Liver (tissue), 9 donors: ENCODE data around the gene TDRD5. TPM values are rescaled to one million over a fixed set of nuclear protein-coding genes. Genes with fewer than 3 reads are reported as not detected.

Source experiments
- DNase-seq: peaks from one replicate; pipeline ENCODE4 v3.0.0-alpha.2; 2017; ENCODE audit warnings: low spot score
- H3K27ac ChIP-seq, 2 donors: one replicate each; pipeline ENCODE4 v1.7.0; 2013; ENCODE audit warnings: inconsistent platforms in 2 of 2, low read length in 2 of 2, control low read depth in 1 of 2, low read depth in 1 of 2, mild to moderate bottlenecking in 1 of 2
- H3K27me3 ChIP-seq, 4 donors: one replicate each; pipeline versions ENCODE4 v1.6.1 to v1.7.0; 2013; ENCODE audit warnings: low read length in 3 of 4, inconsistent platforms in 1 of 4, mild to moderate bottlenecking in 1 of 4, moderate library complexity in 1 of 4; ENCODE audit not compliant: control insufficient read depth in 4 of 4, insufficient read depth in 4 of 4
- H3K36me3 ChIP-seq, 4 donors: one replicate each; pipeline versions ENCODE4 v1.6.1 to v1.7.0; 2013; ENCODE audit warnings: low read length in 3 of 4, mild to moderate bottlenecking in 3 of 4, low read depth in 1 of 4, moderate library complexity in 1 of 4; ENCODE audit not compliant: control insufficient read depth in 4 of 4, insufficient read depth in 3 of 4
- H3K4me1 ChIP-seq, 4 donors: one replicate each; pipeline versions ENCODE4 v1.6.1 to v1.7.0; 2013; ENCODE audit warnings: low read length in 3 of 4, mild to moderate bottlenecking in 3 of 4, moderate library complexity in 1 of 4; ENCODE audit not compliant: control insufficient read depth in 4 of 4, insufficient read depth in 4 of 4
- H3K4me3 ChIP-seq, 3 donors: one replicate each; pipeline versions ENCODE4 v1.6.1 to v1.7.0; 2013; ENCODE audit warnings: low read length in 3 of 3, control low read depth in 1 of 3, low read depth in 1 of 3, mild to moderate bottlenecking in 1 of 3
- H3K9ac ChIP-seq, 2 donors: one replicate each; pipeline ENCODE4 v1.7.0; 2013; ENCODE audit warnings: low read length in 2 of 2, mild to moderate bottlenecking in 2 of 2, moderate library complexity in 2 of 2, control low read depth in 1 of 2, low read depth in 1 of 2
- H3K9me3 ChIP-seq, 4 donors: one replicate each; pipeline versions ENCODE4 v1.6.1 to v1.7.0; 2013; ENCODE audit warnings: low read length in 3 of 4; ENCODE audit not compliant: control insufficient read depth in 4 of 4
- EGR1 ChIP-seq, 2 donors: IDR thresholded peaks; 2 replicates each; pipeline ENCODE4 v1.6.1; 2016 to 2018; ENCODE audit warnings: antibody characterized with exemption in 2 of 2, low read depth in 2 of 2
- FOXA1 ChIP-seq: IDR thresholded peaks from 2 replicates; pipeline ENCODE4 v1.6.1; 2016; ENCODE audit warnings: antibody characterized with exemption
- FOXA2 ChIP-seq: IDR thresholded peaks from 2 replicates; pipeline ENCODE4 v1.6.1; 2016; ENCODE audit warnings: antibody characterized with exemption
- GABPA ChIP-seq, 2 donors: IDR thresholded peaks in 1 of 2; conservative IDR thresholded peaks in 1 of 2; 2 replicates each; pipeline ENCODE4 v1.6.1; 2016; ENCODE audit warnings: antibody characterized with exemption in 2 of 2, mild to moderate bottlenecking in 1 of 2, moderate library complexity in 1 of 2
- HNF4A ChIP-seq, 2 donors: conservative IDR thresholded peaks; 2 replicates each; pipeline ENCODE4 v1.6.1; 2016; ENCODE audit warnings: antibody characterized with exemption in 2 of 2, mild to moderate bottlenecking in 2 of 2
- HNF4G ChIP-seq: IDR thresholded peaks from 2 replicates; pipeline ENCODE4 v1.6.1; 2016; ENCODE audit warnings: antibody characterized with exemption
- NR2F2 ChIP-seq: IDR thresholded peaks from 2 replicates; pipeline ENCODE4 v1.6.1; 2016; ENCODE audit warnings: antibody characterized with exemption
- RAD21 ChIP-seq, 2 donors: IDR thresholded peaks; 2 replicates each; pipeline ENCODE4 v1.6.1; 2016; ENCODE audit warnings: antibody characterized with exemption in 2 of 2, mild to moderate bottlenecking in 2 of 2
- RXRA ChIP-seq, 2 donors: IDR thresholded peaks; 2 replicates each; pipeline ENCODE4 v1.6.1; 2017 to 2018; ENCODE audit warnings: antibody characterized with exemption in 2 of 2, mild to moderate bottlenecking in 1 of 2
- SP1 ChIP-seq: IDR thresholded peaks from 2 replicates; pipeline ENCODE4 v1.6.1; 2018; ENCODE audit warnings: antibody characterized with exemption, mild to moderate bottlenecking
- YY1 ChIP-seq: IDR thresholded peaks from 2 replicates; pipeline ENCODE4 v1.6.1; 2016; ENCODE audit warnings: antibody characterized with exemption, mild to moderate bottlenecking
- WGBS: extraction: QIAGEN DNeasy Blood & Tissue Kit; methylation state at CpG from one replicate; pipeline ENCODE4 v1.1.7; 2013; 5-methylcytosine and 5-hydroxymethylcytosine counted together
- polyA plus RNA-seq, 2 donors: library from polyadenylated mRNA; stranded (reverse) in 1 of 2; unstranded in 1 of 2; fragments of 200-250 nt in 1 of 2; fragments of >200 nt in 1 of 2; fragmentation: Nextera tagmentation in 1 of 2; extraction: Ambion mirVana in 1 of 2; gene quantifications; one replicate each; pipeline versions ENCODE4 v1.2.1 to v1.2.3, GENCODE V29; 2013 to 2015
- total RNA-seq, 2 donors: library from RNA; depleted of rRNA; stranded (reverse); fragments of >200 nt; gene quantifications; one replicate each; pipeline ENCODE4 v1.2.3, GENCODE V29; 2014
- TF ChIP-seq, protein P1 (sequence below): IDR thresholded peaks from 2 replicates; pipeline ENCODE4 v1.6.1; 2016; ENCODE audit warnings: antibody characterized with exemption
- TF ChIP-seq, protein P2 (sequence below): IDR thresholded peaks from 2 replicates; pipeline ENCODE4 v1.6.1; 2016; ENCODE audit warnings: antibody characterized with exemption
- TF ChIP-seq, protein P3 (sequence below): IDR thresholded peaks from 2 replicates; pipeline ENCODE4 v1.6.1; 2016; ENCODE audit warnings: antibody characterized with exemption
- TF ChIP-seq, protein P4 (sequence below): IDR thresholded peaks from 2 replicates; pipeline ENCODE4 v1.6.1; 2016; ENCODE audit warnings: antibody characterized with exemption, mild to moderate bottlenecking
- TF ChIP-seq, protein P5 (sequence below): fragments of 150-350 bp; IDR thresholded peaks from 2 replicates; pipeline ENCODE4 v1.5.1; 2017; ENCODE audit warnings: improper control_type of control experiment, low read depth, low read length; ENCODE audit not compliant: missing input control
- donor health status: healthy.
- donor health status: healthy.
- donor health status: healthy.
- donor health status: healthy.
- donor health status: healthy.

TDRD5 gene
- total and polyA plus RNA-seq, 4 donors = not detected

DNA sequence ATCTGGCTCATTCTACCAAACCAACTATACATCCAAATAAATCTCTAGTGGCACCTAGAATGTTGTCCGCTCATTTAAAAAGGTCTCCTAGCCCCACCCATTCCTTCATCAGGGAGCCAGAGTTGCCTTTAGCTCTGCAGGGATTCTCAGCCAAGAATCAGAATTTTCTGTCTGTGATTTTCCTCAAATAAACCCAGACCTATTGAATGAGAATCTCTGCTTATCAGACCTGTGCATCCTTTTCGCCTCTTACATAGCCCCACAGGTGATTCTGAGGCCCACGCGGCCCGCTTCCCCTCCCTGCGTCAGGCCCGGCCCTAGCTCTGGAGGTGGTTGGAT, 410 bp upstream of the TDRD5 start (continued):
- TF ChIP-seq, protein P1, sequence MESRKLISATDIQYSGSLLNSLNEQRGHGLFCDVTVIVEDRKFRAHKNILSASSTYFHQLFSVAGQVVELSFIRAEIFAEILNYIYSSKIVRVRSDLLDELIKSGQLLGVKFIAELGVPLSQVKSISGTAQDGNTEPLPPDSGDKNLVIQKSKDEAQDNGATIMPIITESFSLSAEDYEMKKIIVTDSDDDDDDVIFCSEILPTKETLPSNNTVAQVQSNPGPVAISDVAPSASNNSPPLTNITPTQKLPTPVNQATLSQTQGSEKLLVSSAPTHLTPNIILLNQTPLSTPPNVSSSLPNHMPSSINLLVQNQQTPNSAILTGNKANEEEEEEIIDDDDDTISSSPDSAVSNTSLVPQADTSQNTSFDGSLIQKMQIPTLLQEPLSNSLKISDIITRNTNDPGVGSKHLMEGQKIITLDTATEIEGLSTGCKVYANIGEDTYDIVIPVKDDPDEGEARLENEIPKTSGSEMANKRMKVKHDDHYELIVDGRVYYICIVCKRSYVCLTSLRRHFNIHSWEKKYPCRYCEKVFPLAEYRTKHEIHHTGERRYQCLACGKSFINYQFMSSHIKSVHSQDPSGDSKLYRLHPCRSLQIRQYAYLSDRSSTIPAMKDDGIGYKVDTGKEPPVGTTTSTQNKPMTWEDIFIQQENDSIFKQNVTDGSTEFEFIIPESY = no peak
- TF ChIP-seq FOXA1 (no peak), RAD21 (IDR thresholded peaks at IDR 0.05) (no peak), SP1 (no peak), RXRA (IDR thresholded peaks at IDR 0.05) (no peak), HNF4A (conservative IDR thresholded peaks at IDR 0.05) (no peak), YY1 (no peak), FOXA2 (no peak)
- TF ChIP-seq, protein P2, sequence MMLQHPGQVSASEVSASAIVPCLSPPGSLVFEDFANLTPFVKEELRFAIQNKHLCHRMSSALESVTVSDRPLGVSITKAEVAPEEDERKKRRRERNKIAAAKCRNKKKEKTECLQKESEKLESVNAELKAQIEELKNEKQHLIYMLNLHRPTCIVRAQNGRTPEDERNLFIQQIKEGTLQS = no peak

DNA sequence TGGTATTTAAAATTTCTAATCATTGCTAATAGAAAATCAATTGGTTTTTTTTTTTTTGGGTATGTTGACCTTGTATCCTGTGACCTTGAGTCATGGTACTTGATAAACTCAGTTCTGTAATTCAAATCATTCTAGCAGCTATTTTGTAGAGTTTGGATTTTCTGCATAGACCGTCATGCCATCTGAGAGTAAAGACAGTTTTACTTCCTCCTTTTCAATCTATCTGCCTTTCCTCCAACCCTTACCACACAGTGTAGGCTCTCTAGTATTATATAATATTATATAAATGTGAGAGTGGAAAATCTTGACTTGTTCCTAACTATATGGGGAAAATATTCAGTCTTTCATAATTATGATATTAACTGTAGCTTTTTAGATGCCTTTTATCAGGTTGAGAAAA, 7.0 kb downstream of the TDRD5 start:
- Histone ChIP-seq H3K36me3 (no peaks in the 10 kb centered on the region), H3K4me1 (no peaks in the 10 kb centered on the region), H3K27me3 (peaks cover 0 to 6% (median 2%) of the 10 kb centered on the region in 4 donors), H3K9ac (no peak overlapping the region), H3K4me3 (no peak overlapping the region), H3K9me3 (peaks cover 0 to 5% (median 0%) of the 10 kb centered on the region in 4 donors), H3K27ac (no peak overlapping the region)
- WGBS = 70% methylated on average over 1 of the region's 1 CpG
- DNase-seq = no peak
- TF ChIP-seq, protein P3, sequence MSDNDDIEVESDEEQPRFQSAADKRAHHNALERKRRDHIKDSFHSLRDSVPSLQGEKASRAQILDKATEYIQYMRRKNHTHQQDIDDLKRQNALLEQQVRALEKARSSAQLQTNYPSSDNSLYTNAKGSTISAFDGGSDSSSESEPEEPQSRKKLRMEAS = no peak
- TF ChIP-seq, protein P1 = no peak

DNA sequence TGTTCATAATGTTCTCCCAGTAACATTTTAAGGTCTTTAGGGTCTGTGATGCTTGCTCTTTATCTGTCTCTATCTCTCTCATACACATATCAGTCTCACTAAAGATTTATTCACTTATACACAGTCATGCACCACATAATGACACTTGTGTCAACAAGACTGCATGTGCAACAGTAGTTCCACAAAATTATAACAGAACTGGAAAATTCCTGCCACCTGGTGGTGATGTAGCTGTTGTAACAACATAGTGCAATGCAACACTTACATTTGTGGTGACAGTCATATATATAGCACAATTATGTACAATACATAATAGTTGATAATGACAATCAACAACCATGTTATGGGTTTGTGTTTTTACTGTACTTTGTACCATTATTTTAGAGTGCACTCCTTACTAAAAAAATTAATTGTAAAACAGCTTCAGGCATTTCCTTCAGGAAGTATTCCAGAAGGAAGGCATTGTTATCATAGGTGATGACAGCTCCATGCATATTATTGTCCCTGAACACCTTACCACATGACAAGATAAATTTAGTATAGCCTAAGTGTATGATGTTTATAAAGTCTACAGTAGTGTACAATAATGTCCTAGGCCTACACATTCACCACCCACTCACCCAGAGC, 8.1 kb downstream of the TDRD5 start:
- Histone ChIP-seq H3K36me3 (no peaks in the 10 kb centered on the region), H3K9me3 (peaks cover 0 to 5% (median 0%) of the 10 kb centered on the region in 4 donors), H3K4me1 (no peaks in the 10 kb centered on the region), H3K9ac (no peak overlapping the region), H3K27ac (no peak overlapping the region), H3K27me3 (peaks cover 0 to 5% (median 1%) of the 10 kb centered on the region in 4 donors), H3K4me3 (no peak overlapping the region)
- TF ChIP-seq NR2F2 (no peak), FOXA2 (peak; percentile 80), SP1 (no peak), GABPA (IDR thresholded peaks at IDR 0.05 in 1 of 2, conservative IDR thresholded peaks at IDR 0.05 in 1 of 2) (no peak), HNF4G (no peak), RAD21 (IDR thresholded peaks at IDR 0.05) (peak; percentile 62 to 68), FOXA1 (peak; percentile 29), EGR1 (IDR thresholded peaks at IDR 0.05; ENCODE audit: low read depth in 2 of 2) (no peak)
- TF ChIP-seq, protein P4, sequence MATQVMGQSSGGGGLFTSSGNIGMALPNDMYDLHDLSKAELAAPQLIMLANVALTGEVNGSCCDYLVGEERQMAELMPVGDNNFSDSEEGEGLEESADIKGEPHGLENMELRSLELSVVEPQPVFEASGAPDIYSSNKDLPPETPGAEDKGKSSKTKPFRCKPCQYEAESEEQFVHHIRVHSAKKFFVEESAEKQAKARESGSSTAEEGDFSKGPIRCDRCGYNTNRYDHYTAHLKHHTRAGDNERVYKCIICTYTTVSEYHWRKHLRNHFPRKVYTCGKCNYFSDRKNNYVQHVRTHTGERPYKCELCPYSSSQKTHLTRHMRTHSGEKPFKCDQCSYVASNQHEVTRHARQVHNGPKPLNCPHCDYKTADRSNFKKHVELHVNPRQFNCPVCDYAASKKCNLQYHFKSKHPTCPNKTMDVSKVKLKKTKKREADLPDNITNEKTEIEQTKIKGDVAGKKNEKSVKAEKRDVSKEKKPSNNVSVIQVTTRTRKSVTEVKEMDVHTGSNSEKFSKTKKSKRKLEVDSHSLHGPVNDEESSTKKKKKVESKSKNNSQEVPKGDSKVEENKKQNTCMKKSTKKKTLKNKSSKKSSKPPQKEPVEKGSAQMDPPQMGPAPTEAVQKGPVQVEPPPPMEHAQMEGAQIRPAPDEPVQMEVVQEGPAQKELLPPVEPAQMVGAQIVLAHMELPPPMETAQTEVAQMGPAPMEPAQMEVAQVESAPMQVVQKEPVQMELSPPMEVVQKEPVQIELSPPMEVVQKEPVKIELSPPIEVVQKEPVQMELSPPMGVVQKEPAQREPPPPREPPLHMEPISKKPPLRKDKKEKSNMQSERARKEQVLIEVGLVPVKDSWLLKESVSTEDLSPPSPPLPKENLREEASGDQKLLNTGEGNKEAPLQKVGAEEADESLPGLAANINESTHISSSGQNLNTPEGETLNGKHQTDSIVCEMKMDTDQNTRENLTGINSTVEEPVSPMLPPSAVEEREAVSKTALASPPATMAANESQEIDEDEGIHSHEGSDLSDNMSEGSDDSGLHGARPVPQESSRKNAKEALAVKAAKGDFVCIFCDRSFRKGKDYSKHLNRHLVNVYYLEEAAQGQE = no peak
- TF ChIP-seq, protein P5, sequence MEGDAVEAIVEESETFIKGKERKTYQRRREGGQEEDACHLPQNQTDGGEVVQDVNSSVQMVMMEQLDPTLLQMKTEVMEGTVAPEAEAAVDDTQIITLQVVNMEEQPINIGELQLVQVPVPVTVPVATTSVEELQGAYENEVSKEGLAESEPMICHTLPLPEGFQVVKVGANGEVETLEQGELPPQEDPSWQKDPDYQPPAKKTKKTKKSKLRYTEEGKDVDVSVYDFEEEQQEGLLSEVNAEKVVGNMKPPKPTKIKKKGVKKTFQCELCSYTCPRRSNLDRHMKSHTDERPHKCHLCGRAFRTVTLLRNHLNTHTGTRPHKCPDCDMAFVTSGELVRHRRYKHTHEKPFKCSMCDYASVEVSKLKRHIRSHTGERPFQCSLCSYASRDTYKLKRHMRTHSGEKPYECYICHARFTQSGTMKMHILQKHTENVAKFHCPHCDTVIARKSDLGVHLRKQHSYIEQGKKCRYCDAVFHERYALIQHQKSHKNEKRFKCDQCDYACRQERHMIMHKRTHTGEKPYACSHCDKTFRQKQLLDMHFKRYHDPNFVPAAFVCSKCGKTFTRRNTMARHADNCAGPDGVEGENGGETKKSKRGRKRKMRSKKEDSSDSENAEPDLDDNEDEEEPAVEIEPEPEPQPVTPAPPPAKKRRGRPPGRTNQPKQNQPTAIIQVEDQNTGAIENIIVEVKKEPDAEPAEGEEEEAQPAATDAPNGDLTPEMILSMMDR = peak; percentile 40
- no peak for DNase-seq
